Measurements from ENCODE around the gene IGDCC3.

Gene IGDCC3

GRCh38 chr15:65374821-65375401, 2.9 kb downstream of the IGDCC3 start:
- no peaks in the 10 kb centered on the region for H3K36me3 ChIP-seq (ENCODE audit: insufficient read depth, low read length)
- H3K4me2 ChIP-seq (ENCODE audit: insufficient read depth, low read length) = no peak overlapping the region
- H3K9me3 ChIP-seq (ENCODE audit: insufficient read depth, low read length, severe bottlenecking) = no peaks in the 10 kb centered on the region
- peaks cover 6% of the 10 kb centered on the region for H3K27me3 ChIP-seq (ENCODE audit: insufficient read depth, low read length, poor library complexity)
- no peak overlapping the region for H3K9ac ChIP-seq (ENCODE audit: low read depth, low read length)
- H4K20me1 ChIP-seq (ENCODE audit: insufficient read depth, low read length) = no peaks in the 10 kb centered on the region
- no peak overlapping the region for H3K27ac ChIP-seq (ENCODE audit: low read length)
- no peak for TF ChIP-seq EZH2 (IDR thresholded peaks at IDR 0.05; ENCODE audit: borderline replicate concordance, low read depth, low read length, severe bottlenecking)
- TF ChIP-seq, protein P1, sequence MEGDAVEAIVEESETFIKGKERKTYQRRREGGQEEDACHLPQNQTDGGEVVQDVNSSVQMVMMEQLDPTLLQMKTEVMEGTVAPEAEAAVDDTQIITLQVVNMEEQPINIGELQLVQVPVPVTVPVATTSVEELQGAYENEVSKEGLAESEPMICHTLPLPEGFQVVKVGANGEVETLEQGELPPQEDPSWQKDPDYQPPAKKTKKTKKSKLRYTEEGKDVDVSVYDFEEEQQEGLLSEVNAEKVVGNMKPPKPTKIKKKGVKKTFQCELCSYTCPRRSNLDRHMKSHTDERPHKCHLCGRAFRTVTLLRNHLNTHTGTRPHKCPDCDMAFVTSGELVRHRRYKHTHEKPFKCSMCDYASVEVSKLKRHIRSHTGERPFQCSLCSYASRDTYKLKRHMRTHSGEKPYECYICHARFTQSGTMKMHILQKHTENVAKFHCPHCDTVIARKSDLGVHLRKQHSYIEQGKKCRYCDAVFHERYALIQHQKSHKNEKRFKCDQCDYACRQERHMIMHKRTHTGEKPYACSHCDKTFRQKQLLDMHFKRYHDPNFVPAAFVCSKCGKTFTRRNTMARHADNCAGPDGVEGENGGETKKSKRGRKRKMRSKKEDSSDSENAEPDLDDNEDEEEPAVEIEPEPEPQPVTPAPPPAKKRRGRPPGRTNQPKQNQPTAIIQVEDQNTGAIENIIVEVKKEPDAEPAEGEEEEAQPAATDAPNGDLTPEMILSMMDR (IDR thresholded peaks at IDR 0.05; ENCODE audit: borderline replicate concordance, extremely low read depth, low read length, poor library complexity, severe bottlenecking) = no peak
- DNase-seq (no peak), ATAC-seq (ENCODE audit: insufficient read depth, low read depth) (no peak)
- H3K79me2 ChIP-seq (ENCODE audit: insufficient read depth, low read length) = no peaks in the 10 kb centered on the region
- no peaks in the 10 kb centered on the region for H3K4me1 ChIP-seq (ENCODE audit: insufficient read depth, low read length)
- no peak overlapping the region for H2AFZ ChIP-seq (ENCODE audit: low read depth, low read length)
- no peak overlapping the region for H3K4me3 ChIP-seq (ENCODE audit: low read depth in 1 of 2, low read length in 2 of 2)

DNA sequence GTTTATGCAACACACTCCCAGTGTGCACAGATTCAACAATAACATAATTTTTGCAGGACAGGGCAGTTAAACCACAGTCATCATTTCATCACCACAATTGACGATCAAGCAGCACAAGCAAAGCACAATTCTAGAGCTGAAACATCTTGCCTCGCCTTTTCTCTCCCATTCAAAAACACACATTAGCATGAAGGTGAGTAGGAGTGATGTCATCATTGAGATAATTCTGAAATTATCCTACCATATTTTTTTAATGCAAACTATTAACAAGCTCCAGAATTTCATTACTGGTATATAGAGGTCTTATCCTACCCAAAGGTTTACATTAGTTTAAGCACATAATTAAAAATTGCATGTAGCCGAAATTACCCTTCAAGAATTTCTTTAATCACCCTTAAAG, 3.5 kb downstream of the IGDCC3 start:
- peaks cover 6% of the 10 kb centered on the region for H3K27me3 ChIP-seq (ENCODE audit: insufficient read depth, low read length, poor library complexity)
- ATAC-seq (ENCODE audit: insufficient read depth, low read depth) = no peak
- H4K20me1 ChIP-seq (ENCODE audit: insufficient read depth, low read length) = no peaks in the 10 kb centered on the region

DNA sequence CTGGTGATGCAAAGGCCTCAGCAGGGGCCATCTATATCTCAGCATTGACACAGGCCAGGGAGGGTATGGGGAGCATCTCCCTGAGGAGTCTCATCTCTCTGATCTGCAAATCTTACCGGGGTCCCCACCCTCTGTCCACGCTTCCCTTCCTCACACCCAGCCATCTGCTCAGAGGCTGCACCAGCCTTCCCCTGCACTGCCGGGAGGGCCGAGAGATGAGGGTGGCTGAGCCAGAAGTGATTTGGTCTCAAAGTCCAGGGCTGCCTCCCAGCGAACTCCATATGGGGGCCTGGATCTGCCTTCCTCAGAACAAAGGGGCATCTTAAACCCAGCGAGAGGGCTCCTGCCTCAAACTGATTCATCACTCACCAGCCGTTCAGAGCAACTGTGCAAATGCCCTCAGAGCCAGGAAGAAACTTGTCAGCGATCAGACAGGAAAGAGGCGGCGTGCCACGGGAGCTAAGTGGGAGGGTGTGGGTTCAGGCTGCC, 4.6 kb downstream of the IGDCC3 start:
- Histone ChIP-seq H3K9me3 (ENCODE audit: insufficient read depth, low read length, severe bottlenecking) (no peaks in the 10 kb centered on the region), H3K4me3 (ENCODE audit: low read depth in 1 of 2, low read length in 2 of 2) (no peak overlapping the region), H3K4me2 (ENCODE audit: insufficient read depth, low read length) (no peak overlapping the region), H3K27me3 (ENCODE audit: insufficient read depth, low read length, poor library complexity) (peaks cover 6% of the 10 kb centered on the region), H3K79me2 (ENCODE audit: insufficient read depth, low read length) (no peaks in the 10 kb centered on the region), H3K36me3 (ENCODE audit: insufficient read depth, low read length) (no peaks in the 10 kb centered on the region), H3K9ac (ENCODE audit: low read depth, low read length) (no peak overlapping the region), H4K20me1 (ENCODE audit: insufficient read depth, low read length) (no peaks in the 10 kb centered on the region), H3K4me1 (ENCODE audit: insufficient read depth, low read length) (no peaks in the 10 kb centered on the region), H2AFZ (ENCODE audit: low read depth, low read length) (no peak overlapping the region), H3K27ac (ENCODE audit: low read length) (no peak overlapping the region)
- DNase-seq (no peak), ATAC-seq (ENCODE audit: insufficient read depth, low read depth) (no peak)
- TF ChIP-seq, protein P1 (IDR thresholded peaks at IDR 0.05; ENCODE audit: borderline replicate concordance, extremely low read depth, low read length, poor library complexity, severe bottlenecking) = no peak
- no peak for TF ChIP-seq EZH2 (IDR thresholded peaks at IDR 0.05; ENCODE audit: borderline replicate concordance, low read depth, low read length, severe bottlenecking)

More for the DNA sequence above, 3.5 kb downstream of the IGDCC3 start:
- DNase-seq = no peak
- H3K4me2 ChIP-seq (ENCODE audit: insufficient read depth, low read length) = no peak overlapping the region
- H3K79me2 ChIP-seq (ENCODE audit: insufficient read depth, low read length) = no peaks in the 10 kb centered on the region
- H3K36me3 ChIP-seq (ENCODE audit: insufficient read depth, low read length) = no peaks in the 10 kb centered on the region
- H3K9me3 ChIP-seq (ENCODE audit: insufficient read depth, low read length, severe bottlenecking) = no peaks in the 10 kb centered on the region
- no peak overlapping the region for H3K9ac ChIP-seq (ENCODE audit: low read depth, low read length)
- no peak overlapping the region for H3K27ac ChIP-seq (ENCODE audit: low read length)
- H3K4me1 ChIP-seq (ENCODE audit: insufficient read depth, low read length) = no peaks in the 10 kb centered on the region
- TF ChIP-seq, protein P1 (IDR thresholded peaks at IDR 0.05; ENCODE audit: borderline replicate concordance, extremely low read depth, low read length, poor library complexity, severe bottlenecking) = no peak
- TF ChIP-seq EZH2 (IDR thresholded peaks at IDR 0.05; ENCODE audit: borderline replicate concordance, low read depth, low read length, severe bottlenecking) = no peak
- H2AFZ ChIP-seq (ENCODE audit: low read depth, low read length) = no peak overlapping the region
- H3K4me3 ChIP-seq (ENCODE audit: low read depth in 1 of 2, low read length in 2 of 2) = no peak overlapping the region

GRCh38 chr15:65372787-65373067, 5.1 kb downstream of the IGDCC3 start:
- no peak for ATAC-seq (ENCODE audit: insufficient read depth, low read depth)
- no peaks in the 10 kb centered on the region for H4K20me1 ChIP-seq (ENCODE audit: insufficient read depth, low read length)
- no peaks in the 10 kb centered on the region for H3K9me3 ChIP-seq (ENCODE audit: insufficient read depth, low read length, severe bottlenecking)
- no peak for DNase-seq
- no peak overlapping the region for H3K9ac ChIP-seq (ENCODE audit: low read depth, low read length)
- H3K4me3 ChIP-seq (ENCODE audit: low read depth in 1 of 2, low read length in 2 of 2) = no peak overlapping the region
- H3K36me3 ChIP-seq (ENCODE audit: insufficient read depth, low read length) = no peaks in the 10 kb centered on the region
- no peaks in the 10 kb centered on the region for H3K4me1 ChIP-seq (ENCODE audit: insufficient read depth, low read length)
- no peak overlapping the region for H3K4me2 ChIP-seq (ENCODE audit: insufficient read depth, low read length)
- no peak overlapping the region for H2AFZ ChIP-seq (ENCODE audit: low read depth, low read length)
- H3K27ac ChIP-seq (ENCODE audit: low read length) = no peak overlapping the region
- peaks cover 6% of the 10 kb centered on the region for H3K27me3 ChIP-seq (ENCODE audit: insufficient read depth, low read length, poor library complexity)
- TF ChIP-seq, protein P1 (IDR thresholded peaks at IDR 0.05; ENCODE audit: borderline replicate concordance, extremely low read depth, low read length, poor library complexity, severe bottlenecking) = no peak
- TF ChIP-seq EZH2 (IDR thresholded peaks at IDR 0.05; ENCODE audit: borderline replicate concordance, low read depth, low read length, severe bottlenecking) = no peak
- H3K79me2 ChIP-seq (ENCODE audit: insufficient read depth, low read length) = no peaks in the 10 kb centered on the region
